OCI-LY3 (cell line): Measurements from ENCODE around the gene POLR3B.

Experiments used
- H2AFZ ChIP-seq: fragments of 200-600, 300-600 bp; shearing (Covaris generic); 2 replicates; pipeline ENCODE4 v1.6.0; 2014; ENCODE audit warnings: antibody characterized with exemption, low read depth, low read length
- H3K27ac ChIP-seq: fragments of 200-600, 300-600 bp; sonication (generic); 2 replicates; pipeline ENCODE4 v1.5.1; 2014; ENCODE audit warnings: mild to moderate bottlenecking, low read length, moderate library complexity, mixed read lengths
- H3K27me3 ChIP-seq: fragments of 200-600, 300-600 bp; sonication (generic); 2 replicates; pipeline ENCODE4 v1.6.1; 2014; ENCODE audit warnings: low read depth, low read length, mixed read lengths
- H3K36me3 ChIP-seq: fragments of 200-600, 300-600 bp; sonication (generic); replicated peaks from 2 replicates; pipeline ENCODE3; 2014; ENCODE audit warnings: low read depth, low read length, mixed read lengths
- H3K4me1 ChIP-seq: fragments of 300-600, 200-600 bp; sonication (generic); 2 replicates; pipeline ENCODE4 v1.6.1; 2014; ENCODE audit warnings: low read length, mixed read lengths
- H3K4me2 ChIP-seq: fragments of 200-600, 300-600 bp; sonication (generic); 2 replicates; pipeline ENCODE4 v1.6.1; 2014; ENCODE audit warnings: low read length, mixed read lengths
- H3K4me3 ChIP-seq: fragments of 300-600, 200-600 bp; sonication (generic); 2 replicates; pipeline ENCODE4 v1.5.1; 2014; ENCODE audit warnings: antibody characterized with exemption, mild to moderate bottlenecking, low read length, moderate library complexity
- H3K79me2 ChIP-seq: fragments of 300-600, 200-600 bp; shearing (Covaris generic); 2 replicates; pipeline ENCODE4 v1.6.1; 2014; ENCODE audit warnings: mild to moderate bottlenecking, low read length, mixed read lengths
- H3K9ac ChIP-seq: fragments of 300-600, 200-600 bp; shearing (Covaris generic); 2 replicates; pipeline ENCODE4 v1.6.0; 2014; ENCODE audit warnings: mild to moderate bottlenecking, low read length, moderate library complexity
- H3K9me3 ChIP-seq: fragments of 200-600, 300-600 bp; shearing (Covaris generic); 2 replicates; pipeline ENCODE4 v1.6.1; 2014; ENCODE audit warnings: low read length, mixed read lengths; ENCODE audit not compliant: insufficient read depth
- H4K20me1 ChIP-seq: fragments of 200-600, 300-600 bp; sonication (generic); 2 replicates; pipeline ENCODE4 v1.6.1; 2016; ENCODE audit warnings: low read length, mixed read lengths; ENCODE audit not compliant: insufficient read depth
- EZH2phosphoT487 ChIP-seq: fragments of 200-600 bp; shearing (Covaris generic); IDR thresholded peaks from 2 replicates; pipeline ENCODE4 v1.6.1; 2018; ENCODE audit warnings: antibody characterized with exemption, mixed run types, low read depth
- TF ChIP-seq, protein P1 (sequence below): fragments of 200-600, 300-600 bp; sonication (generic); IDR thresholded peaks from 2 replicates; pipeline ENCODE4 v1.5.1; 2014; ENCODE audit warnings: antibody characterized with exemption, low read length, low read depth

Gene POLR3B

DNA sequence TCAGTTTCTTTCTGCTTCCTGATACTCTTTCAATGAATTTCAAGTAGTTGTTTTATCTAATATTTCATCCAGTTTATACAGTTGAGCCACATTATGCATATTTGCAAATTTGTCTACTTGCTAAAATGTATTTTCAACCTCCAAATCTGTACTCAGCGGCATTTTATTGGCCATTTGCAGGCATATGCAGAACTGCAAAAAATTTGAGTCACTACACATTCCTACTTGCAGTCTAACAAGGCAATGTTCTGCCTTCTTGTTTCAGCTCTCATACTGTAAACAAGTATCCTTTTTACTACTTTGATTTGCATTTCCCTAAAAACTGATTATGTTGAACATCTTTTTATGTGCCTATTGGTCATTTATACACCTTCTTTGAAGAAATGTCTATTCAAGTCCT, 55.0 kb downstream of the POLR3B start:
- no peak overlapping the region for H2AFZ ChIP-seq

DNA sequence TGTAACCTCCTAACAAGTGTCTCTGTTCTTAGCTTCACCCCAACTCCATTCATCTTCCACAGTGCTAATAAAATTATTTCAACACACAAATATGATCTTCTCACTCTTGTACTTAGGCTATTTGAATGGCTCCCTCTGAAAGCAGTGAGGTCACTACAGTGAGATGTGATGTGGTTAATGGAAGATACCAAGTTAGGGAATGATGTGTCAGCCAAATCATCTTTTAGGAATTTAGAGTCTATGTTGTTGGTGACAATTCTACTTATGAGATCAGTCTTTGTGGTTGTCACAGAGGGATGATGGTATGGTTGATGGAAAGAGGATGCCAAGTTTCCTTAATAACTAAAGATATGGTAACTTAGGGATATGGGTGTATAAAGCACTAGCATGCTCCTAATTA, 57.6 kb downstream of the POLR3B start:
- Histone ChIP-seq H3K27ac (no peak overlapping the region), H3K9me3 (no peaks in the 10 kb centered on the region), H3K79me2 (no peaks in the 10 kb centered on the region), H3K4me2 (no peak overlapping the region), H4K20me1 (no peaks in the 10 kb centered on the region), H3K36me3 (no peaks in the 10 kb centered on the region), H2AFZ (no peak overlapping the region), H3K4me1 (no peaks in the 10 kb centered on the region), H3K9ac (no peak overlapping the region), H3K27me3 (no peaks in the 10 kb centered on the region), H3K4me3 (no peak overlapping the region)
- TF ChIP-seq EZH2phosphoT487: no peak
- TF ChIP-seq, protein P1, sequence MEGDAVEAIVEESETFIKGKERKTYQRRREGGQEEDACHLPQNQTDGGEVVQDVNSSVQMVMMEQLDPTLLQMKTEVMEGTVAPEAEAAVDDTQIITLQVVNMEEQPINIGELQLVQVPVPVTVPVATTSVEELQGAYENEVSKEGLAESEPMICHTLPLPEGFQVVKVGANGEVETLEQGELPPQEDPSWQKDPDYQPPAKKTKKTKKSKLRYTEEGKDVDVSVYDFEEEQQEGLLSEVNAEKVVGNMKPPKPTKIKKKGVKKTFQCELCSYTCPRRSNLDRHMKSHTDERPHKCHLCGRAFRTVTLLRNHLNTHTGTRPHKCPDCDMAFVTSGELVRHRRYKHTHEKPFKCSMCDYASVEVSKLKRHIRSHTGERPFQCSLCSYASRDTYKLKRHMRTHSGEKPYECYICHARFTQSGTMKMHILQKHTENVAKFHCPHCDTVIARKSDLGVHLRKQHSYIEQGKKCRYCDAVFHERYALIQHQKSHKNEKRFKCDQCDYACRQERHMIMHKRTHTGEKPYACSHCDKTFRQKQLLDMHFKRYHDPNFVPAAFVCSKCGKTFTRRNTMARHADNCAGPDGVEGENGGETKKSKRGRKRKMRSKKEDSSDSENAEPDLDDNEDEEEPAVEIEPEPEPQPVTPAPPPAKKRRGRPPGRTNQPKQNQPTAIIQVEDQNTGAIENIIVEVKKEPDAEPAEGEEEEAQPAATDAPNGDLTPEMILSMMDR: no peak

More for the DNA sequence above, 55.0 kb downstream of the POLR3B start:
- Histone ChIP-seq H3K4me3 (no peak overlapping the region), H3K9me3 (no peaks in the 10 kb centered on the region), H3K27ac (no peak overlapping the region), H3K36me3 (no peaks in the 10 kb centered on the region), H4K20me1 (no peaks in the 10 kb centered on the region), H3K4me2 (no peak overlapping the region), H3K27me3 (no peaks in the 10 kb centered on the region), H3K9ac (no peak overlapping the region), H3K79me2 (no peaks in the 10 kb centered on the region), H3K4me1 (no peaks in the 10 kb centered on the region)
- TF ChIP-seq EZH2phosphoT487: no peak
- TF ChIP-seq, protein P1: no peak

DNA sequence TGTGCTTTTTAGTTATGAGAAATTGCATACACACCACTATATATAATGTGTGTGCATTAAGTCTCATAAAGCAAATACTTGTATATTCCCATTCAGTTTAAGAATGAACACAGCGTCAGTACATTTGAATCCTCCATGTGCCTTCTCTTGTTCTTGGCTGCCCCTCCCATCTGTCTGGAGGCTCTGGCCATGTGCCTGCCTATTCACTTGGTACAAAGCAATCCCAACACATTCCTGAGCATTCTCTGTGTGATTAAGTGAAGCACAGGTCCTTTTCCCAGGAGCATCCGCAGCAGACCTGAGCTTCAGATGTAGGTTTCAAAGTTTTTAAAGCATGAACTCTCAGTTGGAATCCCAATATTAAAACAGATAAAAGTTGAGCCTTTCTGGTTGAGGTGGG, 58.7 kb downstream of the POLR3B start:
- Histone ChIP-seq H2AFZ (no peak overlapping the region), H3K27me3 (no peaks in the 10 kb centered on the region), H3K79me2 (no peaks in the 10 kb centered on the region), H3K36me3 (no peaks in the 10 kb centered on the region), H3K9me3 (no peaks in the 10 kb centered on the region), H3K4me2 (no peak overlapping the region), H3K4me3 (no peak overlapping the region), H3K4me1 (no peaks in the 10 kb centered on the region), H3K27ac (no peak overlapping the region), H3K9ac (no peak overlapping the region), H4K20me1 (no peaks in the 10 kb centered on the region)
- no peak for TF ChIP-seq EZH2phosphoT487
- TF ChIP-seq, protein P1: no peak

DNA sequence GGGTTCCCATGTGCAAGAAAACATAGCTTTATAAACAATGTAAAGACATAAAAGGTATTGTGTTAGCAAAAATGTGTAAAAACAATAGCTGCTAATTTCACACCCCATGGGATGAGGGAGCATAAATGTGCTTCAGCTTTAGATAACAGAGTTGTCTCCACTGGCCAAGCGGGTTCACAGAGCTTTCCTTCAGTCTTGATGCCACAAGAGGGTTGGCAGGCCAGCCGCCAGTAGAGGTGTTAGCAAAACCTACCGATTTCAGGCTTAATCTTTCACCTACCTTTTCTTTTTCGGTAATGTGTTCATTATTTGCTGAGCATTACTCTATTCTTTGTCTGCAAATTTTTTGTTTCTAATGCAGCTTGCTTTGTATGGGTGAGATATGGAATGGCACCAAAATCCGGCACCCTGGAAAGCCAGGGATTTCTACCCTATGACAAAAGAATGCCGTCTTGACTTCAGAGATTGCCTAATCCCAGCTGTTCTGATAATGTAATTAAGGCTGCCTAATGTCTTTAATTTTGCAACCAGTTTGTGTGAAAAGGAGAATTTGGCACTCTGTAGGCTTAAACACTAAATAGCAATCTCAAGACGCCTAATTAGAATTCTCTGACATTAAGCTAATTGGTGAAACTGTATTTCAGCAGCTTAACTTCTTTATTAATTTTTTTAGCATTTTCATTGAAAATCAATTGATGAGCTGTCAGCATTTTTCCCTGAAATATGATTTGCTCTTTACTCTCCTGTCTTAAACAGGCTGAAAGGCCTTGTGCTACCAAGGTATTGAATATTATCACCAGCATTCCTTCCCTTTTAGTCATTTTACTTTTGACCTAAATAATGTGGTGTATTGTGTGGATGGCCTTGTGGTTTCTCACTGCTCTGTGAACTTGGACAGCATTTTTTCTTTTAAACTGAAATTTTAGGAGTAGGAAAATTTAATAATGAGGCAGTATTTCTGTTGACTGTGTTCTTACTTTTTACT, 60.7 kb downstream of the POLR3B start:
- Histone ChIP-seq H3K9ac (no peak overlapping the region), H3K9me3 (no peaks in the 10 kb centered on the region), H3K4me2 (no peak overlapping the region), H3K4me1 (no peaks in the 10 kb centered on the region), H2AFZ (no peak overlapping the region), H3K27ac (no peak overlapping the region), H3K4me3 (no peak overlapping the region), H3K36me3 (no peaks in the 10 kb centered on the region), H3K79me2 (no peaks in the 10 kb centered on the region), H4K20me1 (no peaks in the 10 kb centered on the region), H3K27me3 (no peaks in the 10 kb centered on the region)
- TF ChIP-seq, protein P1: no peak
- TF ChIP-seq EZH2phosphoT487: no peak
